Putamen (tissue), 1 donor: ENCODE results near the gene BTLA.
"Not testable (repeated sequence)": the region's sequence is repeated elsewhere in the genome, so short reads cannot be mapped to it uniquely, and the experiment has no call there.

Source experiments
- DNase-seq: peaks from one replicate; pipeline ENCODE4 v3.0.0-alpha.2; 2016; ENCODE audit warnings: low spot score

Gene BTLA

GRCh38 chr3:112437146-112438022 is 61.9 kb downstream of the BTLA start:
- no peak for DNase-seq

GRCh38 chr3:112429960-112430359 is 69.3 kb downstream of the BTLA start:
- DNase-seq = no peak

GRCh38 chr3:112427123-112427522 is 72.1 kb downstream of the BTLA start:
- DNase-seq = no peak

GRCh38 chr3:112425858-112426750 is 73.2 kb downstream of the BTLA start:
- no peak for DNase-seq

GRCh38 chr3:112425382-112425781 is 73.9 kb downstream of the BTLA start:
- no peak for DNase-seq

GRCh38 chr3:112424394-112424793 is 74.9 kb downstream of the BTLA start:
- DNase-seq = no peak

GRCh38 chr3:112422921-112423320 is 76.4 kb downstream of the BTLA start:
- not testable (repeated sequence) for DNase-seq

- DNase-seq = not testable (repeated sequence)
These were observed 80.7 kb downstream of the BTLA start for GRCh38 chr3:112418526-112418925.

GRCh38 chr3:112417696-112418318 is 81.5 kb downstream of the BTLA start:
- no peak for DNase-seq

- DNase-seq = no peak
These were observed 82.7 kb downstream of the BTLA start for GRCh38 chr3:112416391-112417212.

- DNase-seq = no peak
These were observed 83.9 kb downstream of the BTLA start for GRCh38 chr3:112415390-112415789.
